ENCODE data around the gene PITHD1. TPM values are rescaled to one million over a fixed set of nuclear protein-coding genes. Genes with fewer than 3 reads are reported as not detected.

PITHD1 gene
- total and polyA plus RNA-seq, 8 donors = 18.1 to 62.0 (median 41.3) TPM

- intact Hi-C loops (cut with DNase I; ENCODE audit: low total_unique reads) = loop anchor here (5.0 kb wide), 1 partner anchor 56 kb away; the partner anchor contains the start of gene RPL11
- TF ChIP-seq, protein P1, sequence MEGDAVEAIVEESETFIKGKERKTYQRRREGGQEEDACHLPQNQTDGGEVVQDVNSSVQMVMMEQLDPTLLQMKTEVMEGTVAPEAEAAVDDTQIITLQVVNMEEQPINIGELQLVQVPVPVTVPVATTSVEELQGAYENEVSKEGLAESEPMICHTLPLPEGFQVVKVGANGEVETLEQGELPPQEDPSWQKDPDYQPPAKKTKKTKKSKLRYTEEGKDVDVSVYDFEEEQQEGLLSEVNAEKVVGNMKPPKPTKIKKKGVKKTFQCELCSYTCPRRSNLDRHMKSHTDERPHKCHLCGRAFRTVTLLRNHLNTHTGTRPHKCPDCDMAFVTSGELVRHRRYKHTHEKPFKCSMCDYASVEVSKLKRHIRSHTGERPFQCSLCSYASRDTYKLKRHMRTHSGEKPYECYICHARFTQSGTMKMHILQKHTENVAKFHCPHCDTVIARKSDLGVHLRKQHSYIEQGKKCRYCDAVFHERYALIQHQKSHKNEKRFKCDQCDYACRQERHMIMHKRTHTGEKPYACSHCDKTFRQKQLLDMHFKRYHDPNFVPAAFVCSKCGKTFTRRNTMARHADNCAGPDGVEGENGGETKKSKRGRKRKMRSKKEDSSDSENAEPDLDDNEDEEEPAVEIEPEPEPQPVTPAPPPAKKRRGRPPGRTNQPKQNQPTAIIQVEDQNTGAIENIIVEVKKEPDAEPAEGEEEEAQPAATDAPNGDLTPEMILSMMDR (IDR thresholded peaks at IDR 0.05) = no peak
- no peak for TF ChIP-seq EP300 (IDR thresholded peaks at IDR 0.05)
- Histone ChIP-seq H3K9me3 (no peaks in the 10 kb centered on the region), H3K27me3 (no peaks in the 10 kb centered on the region), H3K27ac (peak overlapping the region in 1 of 5 donors; percentile 21), H3K36me3 (peaks cover 36 to 58% (median 53%) of the 10 kb centered on the region in 4 donors), H3K4me3 (no peak overlapping the region), H3K4me1 (peaks cover 42 to 77% (median 66%) of the 10 kb centered on the region in 4 donors)
- no peak for DNase-seq
- WGBS, 5 donors = 29 to 72% (median 47%) methylated on average over 3 of the region's 3 CpGs
These were observed 30.2 kb upstream of the PITHD1 start for GRCh38 chr1:23748016-23748415.

- no peaks in the 10 kb centered on the region for H3K9me3 ChIP-seq
- intact Hi-C loops (cut with DNase I; ENCODE audit: low total_unique reads) = no loop called here
- peak; percentile 60 to 76 for DNase-seq
- H3K36me3 ChIP-seq = peaks cover 64 to 83% (median 79%) of the 10 kb centered on the region in 4 donors
- no peak overlapping the region for H3K4me3 ChIP-seq
- no peaks in the 10 kb centered on the region for H3K27me3 ChIP-seq
- peak overlapping the region in 3 of 5 donors; percentile 15 to 36 (median 24) for H3K27ac ChIP-seq
- TF ChIP-seq POLR2A (IDR thresholded peaks at IDR 0.05) (no peak), EP300 (IDR thresholded peaks at IDR 0.05) (no peak), POLR2AphosphoS5 (IDR thresholded peaks at IDR 0.05) (peak in 1 of 3 donors; percentile 70)
- TF ChIP-seq, protein P1 (IDR thresholded peaks at IDR 0.05) = peak in 5 of 7 experiments; percentile 44 to 66 (median 48)
- 30 to 54% (median 38%) methylated on average over 11 of the region's 11 CpGs for WGBS, 5 donors
- peaks cover 28 to 56% (median 48%) of the 10 kb centered on the region in 4 donors for H3K4me1 ChIP-seq
These were observed 27.0 kb upstream of the PITHD1 start for GRCh38 chr1:23751050-23751814.

- H3K27ac ChIP-seq = peak overlapping the region in 1 of 5 donors; percentile 15
- 45 to 84% (median 58%) methylated on average over 4 of the region's 4 CpGs for WGBS, 5 donors
- no peak for DNase-seq
- no peaks in the 10 kb centered on the region for H3K27me3 ChIP-seq
- H3K4me1 ChIP-seq = peaks cover 26 to 50% (median 42%) of the 10 kb centered on the region in 4 donors
- H3K4me3 ChIP-seq = peak overlapping the region in 1 of 4 donors; percentile 4
- peaks cover 69 to 86% (median 81%) of the 10 kb centered on the region in 4 donors for H3K36me3 ChIP-seq
- no peaks in the 10 kb centered on the region for H3K9me3 ChIP-seq
- intact Hi-C loops (cut with DNase I; ENCODE audit: low total_unique reads) = no loop called here
- TF ChIP-seq POLR2A (IDR thresholded peaks at IDR 0.05) (no peak), POLR2AphosphoS5 (IDR thresholded peaks at IDR 0.05) (no peak)
These were observed 26.4 kb upstream of the PITHD1 start for GRCh38 chr1:23751815-23752200.

GRCh38 chr1:23752909-23753308, 25.3 kb upstream of the PITHD1 start:
- no peak overlapping the region for H3K4me3 ChIP-seq
- H3K36me3 ChIP-seq = peaks cover 80 to 91% (median 88%) of the 10 kb centered on the region in 4 donors
- intact Hi-C loops (cut with DNase I; ENCODE audit: low total_unique reads) = no loop called here
- H3K4me1 ChIP-seq = peaks cover 17 to 39% (median 33%) of the 10 kb centered on the region in 4 donors
- 82 to 100% (median 87%) methylated on average over 1 of the region's 1 CpG for whole genome bisulfite sequencing, 5 donors
- no peaks in the 10 kb centered on the region for H3K9me3 ChIP-seq
- H3K27ac ChIP-seq = no peak overlapping the region
- no peak for TF ChIP-seq EP300 (IDR thresholded peaks at IDR 0.05)
- TF ChIP-seq, protein P1 (IDR thresholded peaks at IDR 0.05) = no peak
- no peak for TF ChIP-seq POLR2AphosphoS5 (IDR thresholded peaks at IDR 0.05)
- no peak for TF ChIP-seq POLR2A (IDR thresholded peaks at IDR 0.05)
- H3K27me3 ChIP-seq = no peaks in the 10 kb centered on the region
- no peak for DNase-seq

- intact Hi-C loops (cut with DNase I; ENCODE audit: low total_unique reads) = no loop called here
- Histone ChIP-seq H3K36me3 (peaks cover 92 to 100% (median 100%) of the 10 kb centered on the region in 4 donors), H3K9me3 (no peaks in the 10 kb centered on the region), H3K27me3 (no peaks in the 10 kb centered on the region), H3K4me3 (no peak overlapping the region), H3K27ac (no peak overlapping the region), H3K4me1 (peaks cover 0 to 38% (median 6%) of the 10 kb centered on the region in 4 donors)
- no peak for DNase-seq
- TF ChIP-seq POLR2AphosphoS5 (IDR thresholded peaks at IDR 0.05) (no peak), EP300 (IDR thresholded peaks at IDR 0.05) (no peak)
- 78 to 94% (median 90%) methylated on average over 3 of the region's 3 CpGs for WGBS, 5 donors
These were observed 21.5 kb upstream of the PITHD1 start for GRCh38 chr1:23756676-23757075.

All from stomach (tissue), 9 donors.